GM18907 (cell line): ENCODE measurements around the gene R3HDML.

Experiments used
- ATAC-seq: cut with Tn5 transposase; IDR thresholded peaks from one replicate; pipeline ENCODE4 v1.9.1; 2021; ENCODE audit warnings: mild to moderate bottlenecking, moderate library complexity; ENCODE audit not compliant: unreplicated experiment

The R3HDML gene

DNA sequence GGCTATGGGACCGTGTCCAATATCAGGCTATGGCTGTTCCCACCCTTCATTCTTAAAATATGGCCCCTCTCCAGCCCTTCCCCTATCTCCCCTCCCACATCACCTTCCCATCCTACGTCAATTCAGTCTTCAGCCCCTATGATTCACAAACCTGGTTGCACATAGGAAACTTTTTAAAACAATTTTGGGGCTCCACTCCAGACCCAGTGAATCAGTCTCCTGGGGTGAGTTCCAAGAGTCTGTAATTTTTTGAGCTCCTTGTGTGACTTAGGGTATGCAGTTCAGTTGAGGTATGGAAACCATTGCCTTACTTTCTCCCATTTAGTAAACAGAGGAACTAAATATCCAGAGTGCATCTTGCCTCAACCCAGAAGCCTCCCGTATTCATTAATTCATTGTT, 24.2 kb downstream of the R3HDML start:
- ATAC-seq, result no peak

DNA sequence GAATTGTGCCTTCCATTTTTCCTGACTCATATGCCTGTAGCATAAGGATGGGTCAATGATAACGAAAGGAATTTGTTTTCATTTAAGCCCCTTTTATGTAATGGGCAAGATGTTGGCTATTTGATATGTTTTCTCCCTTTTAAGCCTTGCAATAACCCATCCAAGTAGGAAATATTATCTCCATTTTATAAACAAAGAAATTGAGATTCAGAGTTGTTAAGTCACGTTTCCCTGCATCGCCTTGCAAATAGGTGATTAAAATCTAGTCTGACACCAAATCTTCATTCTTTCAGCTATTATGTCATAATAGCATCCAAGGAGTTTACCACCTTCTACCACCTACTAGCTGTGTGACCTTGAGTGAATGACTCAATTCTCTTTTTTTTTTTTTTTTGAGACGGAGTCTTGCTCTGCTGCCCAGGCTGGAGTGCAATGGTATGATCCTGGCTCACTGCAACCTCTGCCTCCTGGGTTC, 25.7 kb downstream of the R3HDML start:
- no peak for ATAC-seq

DNA sequence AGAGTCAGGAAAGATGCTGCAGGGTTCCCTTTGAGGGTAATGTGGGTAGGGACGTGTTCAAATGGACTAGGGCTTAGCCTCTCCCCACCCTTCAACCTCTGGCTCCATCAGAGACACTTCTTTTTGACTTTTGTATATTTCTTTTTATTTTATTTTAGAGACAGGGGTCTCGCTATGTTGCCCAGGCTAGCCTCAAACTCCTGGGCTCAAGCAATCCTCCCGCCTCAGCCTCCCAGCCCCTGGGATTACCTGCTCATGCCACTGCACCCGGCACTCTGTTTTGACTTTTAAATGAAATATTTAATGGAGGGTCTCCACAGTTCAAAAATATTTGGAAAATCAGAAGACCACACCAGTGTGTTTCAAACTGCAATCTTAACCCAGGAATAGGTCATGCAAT, 27.2 kb downstream of the R3HDML start:
- ATAC-seq, result no peak

DNA sequence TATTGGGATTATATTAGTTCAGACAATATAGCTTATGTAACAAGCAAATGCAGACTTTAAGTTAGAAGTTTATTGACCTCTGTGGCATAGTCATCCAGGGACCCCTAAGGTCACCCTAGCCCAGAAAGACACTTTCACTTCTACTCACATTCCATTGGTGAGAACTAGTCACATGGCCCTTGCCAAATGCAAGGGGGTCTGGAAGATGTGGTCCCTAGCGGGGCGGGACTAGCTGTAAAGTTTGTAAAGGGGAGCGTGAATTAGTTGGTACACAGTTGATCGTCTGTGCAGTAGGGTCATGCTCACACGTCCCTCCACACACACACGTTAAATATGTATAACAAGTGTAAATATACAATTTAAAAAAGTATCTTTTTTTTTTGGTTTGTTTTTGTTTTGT, 27.9 kb downstream of the R3HDML start:
- ATAC-seq, result no peak

DNA sequence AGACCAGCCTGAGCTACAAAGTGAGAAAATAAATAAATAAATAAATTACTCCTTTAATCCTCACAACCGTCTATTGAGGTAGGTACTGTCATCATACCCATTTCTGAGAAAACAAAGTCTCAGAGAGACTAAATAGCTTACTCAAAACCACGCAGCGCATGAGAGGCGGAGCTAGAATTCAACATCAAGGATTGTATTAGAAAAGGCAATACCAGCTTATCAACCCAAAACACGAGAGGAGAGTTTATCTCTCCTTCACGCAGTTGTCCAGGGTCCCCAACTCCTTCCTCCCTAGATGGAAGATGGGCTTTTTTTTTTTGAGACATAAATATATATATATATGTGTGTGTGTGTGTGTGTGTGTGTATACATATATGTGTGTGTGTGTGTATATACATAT, 30.9 kb downstream of the R3HDML start:
- ATAC-seq, result no peak

DNA sequence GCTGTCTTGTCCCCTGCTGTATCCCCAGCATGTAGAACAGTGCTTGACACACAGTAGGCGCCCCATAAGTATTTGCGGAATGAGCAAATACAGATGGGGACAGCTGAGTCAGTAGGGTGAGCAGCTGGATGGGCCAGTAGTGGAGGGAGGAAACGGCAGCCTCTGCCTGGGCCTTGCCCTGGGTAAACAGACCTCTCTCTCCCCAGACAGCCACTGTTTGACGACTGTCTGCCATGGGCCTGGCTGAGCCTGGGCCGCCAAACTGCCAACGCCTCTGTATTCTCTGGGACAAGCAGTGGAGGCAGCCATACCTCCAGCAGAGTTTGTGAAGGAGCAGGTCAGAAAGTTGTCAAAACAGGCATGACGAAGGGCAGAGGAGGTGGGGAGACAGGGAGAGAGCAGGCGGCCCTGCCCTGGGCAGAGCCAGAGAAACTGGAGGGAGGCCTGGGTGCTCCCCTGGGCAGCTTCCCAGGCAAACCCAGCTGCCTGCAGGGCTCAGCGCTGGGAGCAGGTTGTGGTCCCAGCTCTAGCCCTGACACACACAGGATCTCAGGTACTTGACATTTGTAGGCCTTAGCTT, 33.9 kb downstream of the R3HDML start:
- ATAC-seq, result no peak

DNA sequence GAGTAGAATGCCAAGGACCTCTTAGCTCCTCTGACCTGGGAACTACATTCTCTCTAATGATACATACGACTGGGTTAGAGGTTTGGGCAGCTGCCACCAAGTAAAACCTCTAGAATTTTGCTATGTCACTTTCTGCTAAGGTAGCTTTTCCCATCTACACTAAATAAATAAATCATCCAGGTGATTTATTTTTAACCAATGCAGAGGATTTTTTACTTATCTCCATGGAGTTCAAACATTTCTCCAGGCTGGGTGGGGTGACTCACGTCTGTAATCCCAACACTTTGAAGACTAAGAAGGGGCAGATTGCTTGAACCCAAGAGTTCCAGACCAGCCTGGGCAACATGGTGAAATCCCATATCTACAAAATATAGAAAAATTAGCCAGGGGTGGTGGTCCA, 45.8 kb downstream of the R3HDML start:
- ATAC-seq, result no peak

DNA sequence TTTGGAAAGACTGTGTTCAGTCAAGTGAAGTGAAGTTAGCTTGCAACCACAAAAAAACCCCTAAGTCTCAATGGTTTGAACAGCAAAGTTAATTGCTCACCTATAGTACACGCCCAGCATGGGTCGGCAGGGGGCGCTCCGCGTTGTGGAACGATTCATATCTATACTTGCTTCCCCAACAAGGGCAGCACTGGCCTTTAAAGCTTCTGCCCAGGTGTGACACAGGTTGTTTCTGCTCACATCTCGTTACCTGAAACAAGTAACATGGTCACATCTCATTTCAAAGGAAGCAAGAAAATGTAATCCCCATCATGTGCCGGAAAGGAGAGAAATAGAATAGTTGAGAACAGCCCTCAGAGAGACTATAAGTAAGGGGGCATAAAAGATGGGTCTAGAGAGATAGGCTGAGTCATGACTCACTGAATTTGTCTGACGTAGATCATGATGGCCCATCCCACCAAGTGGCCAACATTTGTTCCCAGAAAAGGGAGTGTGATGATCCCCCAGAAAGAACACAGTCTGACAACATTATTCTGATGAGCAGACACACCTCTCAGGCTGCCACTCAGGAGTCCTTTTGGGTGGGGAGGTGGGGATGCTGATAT, 47.7 kb downstream of the R3HDML start:
- ATAC-seq, result no peak

DNA sequence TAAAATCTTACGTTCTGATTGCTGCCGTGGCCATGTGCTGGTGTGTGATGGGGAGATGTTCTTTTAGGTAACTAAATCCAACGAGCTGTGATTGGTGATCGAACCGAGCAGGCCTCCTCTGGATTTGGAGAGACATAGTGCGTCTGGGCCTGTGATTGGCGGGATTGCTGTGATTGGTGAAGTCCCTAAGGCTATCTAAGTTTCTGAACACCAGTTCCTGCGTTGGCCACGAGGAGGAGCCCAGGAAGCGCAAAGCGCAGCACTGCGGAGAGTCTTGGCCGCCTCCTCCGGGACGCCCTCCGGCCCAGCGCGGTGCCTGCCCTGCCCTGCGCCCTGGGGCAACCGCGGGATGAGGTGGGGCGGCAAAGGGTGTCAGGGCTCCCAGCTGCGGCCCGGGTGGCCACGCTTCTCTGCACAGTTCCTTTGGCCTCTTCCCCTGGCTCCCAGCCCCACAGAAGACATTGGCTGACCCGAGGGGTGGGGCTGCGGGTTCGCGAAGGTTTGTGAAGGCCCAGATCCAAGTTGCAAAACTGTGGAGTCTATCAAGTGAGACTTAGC, 51.7 kb downstream of the R3HDML start:
- ATAC-seq, result no peak

DNA sequence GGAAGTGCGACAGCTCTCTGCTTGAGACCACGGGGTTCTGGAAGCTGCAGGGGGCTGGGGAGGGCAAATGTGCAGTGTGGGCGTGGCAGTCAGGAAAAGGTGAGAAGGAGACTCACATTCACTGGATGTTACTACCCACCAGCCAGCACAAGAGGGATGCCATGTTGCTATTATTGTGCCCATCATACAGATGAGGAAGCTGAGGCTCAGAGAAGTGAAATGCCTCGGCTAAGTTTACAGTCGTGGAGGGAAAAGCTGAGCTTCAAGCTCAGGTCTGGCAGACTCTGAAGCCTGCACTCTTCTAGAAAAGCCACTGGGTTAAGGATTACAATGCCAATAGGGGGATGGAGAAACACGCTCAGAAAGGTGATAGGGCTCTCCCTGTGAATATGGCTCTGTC, 53.0 kb downstream of the R3HDML start:
- ATAC-seq, result no peak

DNA sequence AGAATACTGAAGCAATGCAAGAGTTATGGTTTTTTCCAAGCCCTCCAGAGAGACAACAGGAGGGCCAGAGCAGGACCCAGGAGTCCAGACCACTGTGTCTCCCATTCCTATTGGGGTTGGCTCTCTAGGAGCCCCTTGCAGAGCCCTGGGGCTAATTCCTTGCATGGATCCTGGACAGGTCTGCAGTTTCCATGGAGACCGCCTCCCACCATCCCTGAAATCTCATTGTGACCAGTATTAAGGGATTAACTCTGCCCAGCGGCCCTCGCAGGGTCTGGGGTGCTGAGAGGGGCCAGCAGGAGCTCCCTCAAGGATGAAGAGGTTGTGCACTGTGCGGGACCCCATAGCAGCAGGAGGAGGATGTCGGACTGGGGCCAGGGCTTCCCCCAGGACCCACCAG, 53.4 kb downstream of the R3HDML start:
- ATAC-seq, result no peak

DNA sequence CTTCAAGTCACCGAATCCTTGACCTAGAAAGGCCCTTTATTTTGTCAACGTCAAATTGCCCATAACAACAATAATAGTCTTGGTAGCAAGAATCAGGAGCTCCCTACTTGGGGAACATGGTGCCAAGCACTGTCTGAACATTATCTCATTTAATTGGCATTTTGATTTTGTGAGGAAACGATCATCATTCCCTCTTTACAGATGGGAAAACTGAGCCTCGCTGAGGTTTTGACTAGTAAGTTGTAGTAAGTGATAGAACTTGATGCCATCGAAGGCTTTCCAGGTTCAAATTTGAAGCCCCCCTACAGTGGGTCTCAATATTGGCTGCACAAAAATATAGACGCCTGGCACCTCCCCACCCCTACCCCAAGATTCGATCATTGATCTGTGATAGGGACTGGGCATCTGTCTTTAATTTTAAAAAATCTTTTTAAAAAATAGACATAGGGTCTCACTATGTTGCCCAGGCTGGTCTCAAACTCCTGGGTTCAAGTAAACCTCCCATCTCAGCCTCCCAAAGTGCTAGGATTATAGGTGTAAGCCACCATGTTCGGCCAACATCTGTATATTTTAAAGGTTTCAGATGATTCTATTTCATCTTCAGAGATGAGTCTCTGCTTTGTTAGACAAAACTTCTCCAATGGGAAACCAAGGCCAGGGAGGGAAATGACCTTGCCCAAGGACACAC, 55.4 kb downstream of the R3HDML start:
- no peak for ATAC-seq

DNA sequence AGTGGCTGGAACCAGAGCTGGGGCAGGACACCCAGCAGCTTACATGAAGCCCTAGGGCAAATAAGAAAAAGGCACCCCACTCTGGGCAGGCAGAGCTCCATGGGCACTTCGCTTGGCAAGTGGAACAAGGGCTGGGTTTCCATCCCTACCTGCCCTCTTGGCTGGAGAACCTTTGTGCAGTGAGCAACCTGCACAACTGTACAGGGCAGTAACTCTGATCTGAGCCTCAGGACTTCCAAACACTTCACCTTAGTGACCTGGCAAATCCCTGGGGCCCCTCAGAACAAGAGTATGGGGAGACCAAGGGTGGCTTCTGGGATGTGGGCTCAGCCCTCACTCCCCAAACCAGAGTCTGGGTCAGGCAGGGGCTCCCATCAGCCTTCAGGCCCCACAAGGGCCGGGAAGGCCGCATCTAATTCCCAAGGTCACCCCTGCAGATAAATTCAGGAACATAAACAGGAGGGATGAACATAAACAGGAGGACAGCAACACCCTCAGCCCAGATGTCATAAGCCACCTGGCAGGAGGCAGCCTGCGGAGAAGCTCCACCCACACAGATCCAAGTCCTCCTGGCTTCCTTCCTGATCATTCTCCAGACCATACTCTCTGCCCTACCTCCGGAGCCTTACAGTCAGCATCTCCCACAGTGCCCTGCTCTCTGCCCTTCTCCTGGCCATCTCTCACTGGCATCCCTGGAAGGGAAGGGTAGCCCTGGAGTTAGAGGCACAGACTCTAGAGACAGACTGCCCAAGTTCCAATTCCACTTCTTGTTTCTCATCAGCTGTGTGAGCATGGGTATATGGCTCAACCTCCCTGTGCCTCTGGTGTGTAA, 56.1 kb downstream of the R3HDML start:
- ATAC-seq, result no peak

DNA sequence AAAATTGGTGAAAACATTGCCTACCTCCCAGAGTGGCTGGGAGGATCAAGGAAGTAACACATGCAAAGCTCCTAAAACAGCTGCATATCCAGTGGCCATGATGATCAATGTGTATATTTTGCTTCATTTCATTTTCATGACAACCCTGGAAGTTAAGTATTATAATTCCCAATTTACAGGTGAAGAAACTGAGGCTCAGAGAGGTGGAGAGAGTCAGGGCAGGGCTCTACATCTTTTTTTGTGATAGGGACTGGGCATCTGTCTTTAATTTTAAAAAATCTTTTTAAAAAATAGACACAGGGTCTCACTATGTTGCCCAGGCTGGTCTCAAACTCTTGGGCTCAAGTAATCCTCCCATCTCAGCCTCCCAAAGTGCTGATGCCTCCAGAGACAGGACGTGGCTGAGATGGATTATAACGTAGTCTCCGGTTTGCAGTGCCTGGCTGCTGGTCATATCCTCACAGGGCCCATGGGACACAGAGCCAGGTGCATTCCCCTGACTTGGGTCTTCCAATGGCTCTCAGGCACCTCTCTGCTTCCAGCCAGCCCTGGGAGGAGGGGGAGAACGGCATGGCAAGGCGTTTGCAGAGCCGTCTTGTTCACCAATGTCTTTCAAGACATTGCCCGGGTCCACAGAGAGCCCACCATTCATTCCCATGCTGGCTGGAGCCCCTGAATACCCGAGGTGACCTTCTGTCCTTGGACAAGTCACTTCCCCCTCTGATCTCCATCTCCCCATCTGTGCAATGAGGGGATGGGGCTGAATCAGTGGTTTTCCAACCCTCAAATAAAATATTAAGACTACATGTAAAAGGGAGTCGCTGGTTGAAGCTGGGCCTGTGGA, 57.0 kb downstream of the R3HDML start:
- ATAC-seq, result no peak

DNA sequence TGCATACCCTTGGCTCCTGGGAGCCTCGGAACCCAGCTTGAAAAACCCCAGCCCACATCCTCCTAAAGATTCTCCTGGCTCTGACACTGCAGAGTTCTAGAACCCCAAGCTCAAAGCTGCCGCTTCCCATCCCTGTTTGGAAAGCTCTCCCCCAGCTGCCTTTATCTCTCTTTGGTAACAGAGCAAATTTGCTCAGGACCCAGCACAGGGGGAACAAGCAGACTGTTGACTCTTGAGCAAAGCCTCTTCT, 57.5 kb downstream of the R3HDML start:
- ATAC-seq, result no peak

DNA sequence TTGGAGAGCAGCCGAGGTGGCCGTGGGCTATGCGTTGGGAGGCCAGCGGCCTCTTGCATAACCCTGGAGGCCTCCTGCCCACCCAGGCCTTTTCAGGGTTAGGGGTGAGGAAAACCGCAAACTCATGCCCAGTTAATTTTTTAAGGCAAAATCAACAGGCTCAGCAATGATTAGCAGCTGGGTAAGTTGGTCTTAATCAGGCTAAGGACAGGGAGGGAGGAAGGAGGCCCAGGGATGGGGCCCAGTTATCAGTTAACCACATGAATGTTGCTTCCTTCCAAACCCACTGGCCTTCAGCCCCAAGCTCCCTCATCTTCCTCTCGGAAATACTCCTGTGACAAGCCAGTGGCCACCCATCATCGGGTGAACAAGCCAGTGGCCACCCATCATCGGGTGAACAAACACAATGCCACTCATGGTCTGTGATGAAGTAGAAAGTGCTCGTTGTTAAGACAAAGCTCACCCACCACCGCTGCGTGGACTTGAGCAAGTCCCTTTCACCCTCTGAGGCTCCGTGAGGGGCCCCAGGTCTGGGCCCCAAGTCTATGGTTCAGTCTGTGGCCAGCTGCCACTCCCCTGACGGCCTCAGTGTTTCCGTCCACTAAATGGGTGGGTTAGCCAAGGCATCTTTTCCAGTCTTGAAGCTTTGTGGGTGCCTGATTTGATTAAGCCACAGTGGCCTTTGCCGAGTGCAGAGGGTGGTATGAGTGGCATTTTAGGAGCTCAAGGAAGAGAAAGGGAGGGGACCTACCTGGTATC, 58.0 kb downstream of the R3HDML start:
- ATAC-seq, result no peak

DNA sequence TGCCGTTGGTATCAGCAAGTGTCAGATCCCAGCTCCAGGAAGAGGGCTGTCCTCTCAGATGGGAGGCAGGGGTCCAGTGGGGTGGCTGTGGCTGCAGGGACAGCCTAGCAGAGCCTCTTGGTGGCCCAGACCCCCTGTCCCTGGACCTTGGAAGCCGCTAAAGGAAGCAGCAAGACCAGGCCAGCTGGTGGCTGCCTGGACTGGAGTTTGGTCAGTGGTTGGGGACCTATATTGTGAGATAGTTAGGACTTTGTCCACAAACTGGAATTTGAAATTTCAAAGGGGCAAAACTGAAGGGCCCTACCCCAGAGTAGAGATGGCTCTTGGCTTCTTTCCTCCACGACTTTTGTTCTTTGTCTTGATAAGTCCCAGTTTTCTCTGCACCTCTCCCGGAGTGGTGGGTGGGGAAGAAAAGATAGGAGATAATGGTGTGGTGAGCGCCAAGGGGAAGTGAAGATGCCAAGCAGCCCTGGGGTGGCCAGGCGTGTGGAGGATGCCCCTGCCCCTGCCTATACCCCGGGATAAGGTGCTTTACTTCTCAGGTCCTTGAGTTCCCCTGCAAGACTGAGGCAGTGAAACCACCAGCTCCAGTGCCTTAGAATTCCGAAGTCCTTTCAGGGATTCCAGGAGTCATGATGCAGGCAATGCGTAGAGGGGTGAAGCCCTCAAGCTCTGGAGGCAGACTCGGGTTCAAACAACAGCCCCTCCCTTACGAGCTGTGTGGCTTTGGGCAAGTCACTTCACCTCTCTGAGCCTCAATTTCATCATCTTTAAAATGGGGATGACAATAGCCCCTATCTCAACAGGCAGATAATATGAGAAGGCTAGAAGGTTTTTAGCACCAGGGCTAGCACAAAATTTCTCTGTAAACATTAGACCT, 58.9 kb downstream of the R3HDML start:
- no peak for ATAC-seq

DNA sequence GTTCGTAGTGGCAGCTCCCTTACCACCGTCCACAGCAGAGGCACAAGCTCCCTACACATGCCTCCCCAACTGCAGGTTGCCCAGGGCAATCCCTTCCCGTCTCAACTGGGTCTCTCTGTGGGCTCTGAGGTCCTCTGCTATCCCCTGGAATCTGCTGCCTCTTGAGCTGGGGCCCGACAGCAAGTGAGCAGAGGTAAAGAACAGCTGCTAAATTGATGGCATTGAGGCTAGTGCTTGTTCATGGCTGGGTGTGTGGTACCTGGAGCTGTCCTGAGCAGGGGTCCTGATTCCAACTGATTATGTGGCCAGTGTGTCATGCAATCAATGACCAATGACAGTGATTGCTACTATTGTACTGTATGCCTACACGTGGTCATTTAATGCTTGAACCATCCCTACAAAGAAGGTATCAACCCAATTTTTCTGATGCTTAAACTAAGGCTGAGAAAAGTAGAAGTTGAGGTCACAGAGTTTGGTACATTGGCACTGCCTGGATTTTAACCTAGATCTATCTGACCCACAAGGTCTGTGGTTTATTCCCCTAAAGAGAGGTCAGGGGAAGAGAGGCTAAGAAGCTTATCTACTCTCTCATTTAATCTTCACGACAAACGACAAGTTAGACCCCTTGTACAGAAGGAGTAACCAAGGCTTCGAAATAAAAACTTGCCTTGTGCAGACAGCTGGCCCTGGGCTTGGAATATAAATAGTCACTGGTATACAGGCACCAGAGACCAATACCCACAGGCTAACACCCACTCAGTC, 59.7 kb downstream of the R3HDML start:
- no peak for ATAC-seq
